Hepatocyte (in vitro differentiated cells): ENCODE data around the gene TTYH2.

Experiments
- CTCF ChIP-seq: fragments of 200-600 bp; sonication (generic); IDR thresholded peaks from 2 replicates; pipeline ENCODE4 v1.5.1; 2016; ENCODE audit warnings: antibody characterized with exemption, mild to moderate bottlenecking; ENCODE audit not compliant: poor library complexity
- EZH2phosphoT487 ChIP-seq: fragments of 200-600 bp; sonication (generic); IDR thresholded peaks from one replicate; pipeline ENCODE4 v1.6.1; 2018; ENCODE audit warnings: antibody characterized with exemption, mild to moderate bottlenecking, low read depth, moderate library complexity; ENCODE audit not compliant: unreplicated experiment, severe bottlenecking

GRCh38 chr17:74163836-74164235 is 49.5 kb upstream of the TTYH2 start:
- TF ChIP-seq CTCF (no peak), EZH2phosphoT487 (no peak)
